HG02885 (cell line): ENCODE results near the gene RHEX.

ENCODE experiments used
- ATAC-seq: cut with Tn5 transposase; IDR thresholded peaks from one replicate; pipeline ENCODE4 v1.9.1; 2021; ENCODE audit warnings: mild to moderate bottlenecking; ENCODE audit not compliant: unreplicated experiment, poor library complexity

RHEX gene

DNA sequence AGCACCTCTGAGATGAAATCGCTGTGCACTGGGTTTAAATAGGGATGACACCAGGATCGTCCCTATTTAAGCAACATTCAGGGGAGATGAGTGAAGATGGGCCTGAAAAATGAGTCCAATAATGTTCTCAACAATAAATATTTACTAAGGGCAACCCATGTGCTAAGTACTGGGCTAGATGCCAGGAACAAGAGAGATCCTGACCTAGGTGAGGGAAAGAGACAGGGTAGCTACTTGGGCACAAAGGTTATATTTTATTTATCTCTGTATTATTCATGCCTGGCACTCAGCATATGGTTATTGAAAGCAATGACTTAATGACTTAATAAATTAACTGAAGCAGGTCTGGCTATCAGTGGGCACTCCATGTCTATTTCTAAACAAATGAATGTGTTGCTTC, 91.6 kb downstream of the RHEX start:
- ATAC-seq = no peak

DNA sequence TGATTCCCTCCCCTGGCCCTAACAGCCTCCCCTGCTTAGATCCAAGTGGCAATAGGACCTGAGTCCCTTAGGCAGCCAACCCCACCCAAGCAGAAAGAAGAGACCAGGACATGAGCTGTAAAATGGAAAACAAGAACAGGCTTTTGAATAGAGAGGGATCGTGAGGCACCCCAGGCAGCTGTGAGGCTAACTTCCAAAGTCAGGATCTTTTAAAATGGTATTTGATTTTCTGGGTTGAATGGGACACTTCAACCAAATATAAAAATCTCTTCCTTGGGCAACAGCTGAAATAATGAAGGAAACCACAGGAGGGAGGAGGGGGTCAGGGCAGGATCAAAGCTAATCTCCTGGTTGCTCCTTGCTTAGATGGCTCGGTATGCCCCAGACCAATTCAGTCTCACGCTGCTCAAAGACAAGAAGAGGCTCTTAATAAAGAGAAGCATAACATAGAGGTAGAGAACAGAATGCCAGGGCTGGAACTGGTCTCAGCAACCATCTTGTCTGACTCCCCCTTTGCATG, 92.9 kb downstream of the RHEX start:
- no peak for ATAC-seq
